Measurements from ENCODE around the gene LCNL1. TPM values are rescaled to one million over a fixed set of nuclear protein-coding genes. Genes with fewer than 3 reads are reported as not detected.

The LCNL1 gene
- total and polyA plus RNA-seq, 8 donors, result 0.19 to 0.25 TPM; not detected in 6

DNA sequence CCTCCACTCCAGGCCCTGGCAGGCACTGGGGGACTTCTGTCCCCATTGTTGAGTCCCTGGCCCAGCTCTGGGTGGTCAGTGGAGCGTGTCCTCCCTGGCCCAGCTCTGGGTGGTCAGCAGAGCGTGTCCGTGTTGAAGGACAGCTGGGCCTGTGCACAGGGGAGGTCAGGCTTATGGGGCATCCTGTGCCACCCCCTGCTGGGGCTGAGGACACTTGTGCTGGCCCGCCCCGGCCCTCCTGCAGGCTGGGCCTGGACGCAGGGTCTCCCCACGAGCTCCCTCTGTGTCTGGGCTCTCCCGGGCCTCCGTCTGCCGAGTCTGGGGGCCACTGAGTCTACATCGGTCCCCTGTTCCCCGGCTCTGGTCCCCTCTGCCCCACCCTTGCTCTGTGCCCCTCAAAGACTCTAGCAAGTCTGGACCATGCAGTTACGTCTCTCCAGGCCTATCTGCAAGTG, 25.1 kb downstream of the LCNL1 start:
- no peak for DNase-seq
- WGBS, 5 donors, result 79 to 96% (median 90%) methylated on average over 9 to 13 of the region's 13 CpGs
- H3K4me1 ChIP-seq, result peaks cover 0 to 10% (median 4%) of the 10 kb centered on the region in 4 donors
- H3K4me3 ChIP-seq, result no peak overlapping the region
- intact Hi-C loops (cut with DNase I; ENCODE audit: low total_unique reads), result no loop called here
- no peaks in the 10 kb centered on the region for H3K9me3 ChIP-seq
- H3K36me3 ChIP-seq, result peaks cover 0 to 52% (median 48%) of the 10 kb centered on the region in 4 donors
- no peak overlapping the region for H3K27ac ChIP-seq
- TF ChIP-seq POLR2A (IDR thresholded peaks at IDR 0.05), result no peak
- no peak for TF ChIP-seq EP300 (IDR thresholded peaks at IDR 0.05)
- no peak for TF ChIP-seq POLR2AphosphoS5 (IDR thresholded peaks at IDR 0.05)
- TF ChIP-seq CTCF (IDR thresholded peaks at IDR 0.05), result no peak
- no peaks in the 10 kb centered on the region for H3K27me3 ChIP-seq

DNA sequence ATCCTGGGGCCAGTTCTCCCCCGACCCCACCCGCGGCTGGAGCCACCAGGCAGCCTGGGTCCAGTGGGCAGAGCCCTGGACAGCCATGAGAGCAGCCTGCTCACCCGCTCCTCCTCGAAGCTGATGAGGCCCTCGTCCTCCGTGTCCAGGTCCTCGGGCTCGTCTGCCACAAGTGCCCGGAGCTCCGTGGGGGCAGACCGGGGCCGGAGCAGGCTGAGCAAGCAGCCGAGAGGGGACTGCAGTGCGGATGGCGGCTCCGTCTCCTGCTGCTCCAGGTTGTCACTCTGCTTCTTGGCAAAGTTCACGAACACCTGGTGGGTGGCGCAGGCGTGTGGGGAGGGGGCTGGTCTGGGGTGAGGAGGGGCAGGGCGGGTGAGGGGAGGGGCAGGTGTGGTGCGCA, 25.5 kb downstream of the LCNL1 start:
- WGBS, 5 donors, result 85 to 96% (median 87%) methylated on average over 12 to 22 of the region's 22 CpGs
- no peak for TF ChIP-seq POLR2A (IDR thresholded peaks at IDR 0.05)
- no peak for TF ChIP-seq POLR2AphosphoS5 (IDR thresholded peaks at IDR 0.05)
- no peak for TF ChIP-seq CTCF (IDR thresholded peaks at IDR 0.05)
- no peak for TF ChIP-seq EP300 (IDR thresholded peaks at IDR 0.05)
- Histone ChIP-seq H3K27ac (no peak overlapping the region), H3K36me3 (peaks cover 0 to 57% (median 53%) of the 10 kb centered on the region in 4 donors), H3K9me3 (no peaks in the 10 kb centered on the region), H3K4me3 (no peak overlapping the region), H3K4me1 (peaks cover 0 to 10% (median 4%) of the 10 kb centered on the region in 4 donors), H3K27me3 (no peaks in the 10 kb centered on the region)
- DNase-seq, result no peak
- intact Hi-C loops (cut with DNase I; ENCODE audit: low total_unique reads), result no loop called here

GRCh38 chr9:137009217-137009616, 26.4 kb downstream of the LCNL1 start:
- Histone ChIP-seq H3K27ac (no peak overlapping the region), H3K36me3 (peaks cover 4 to 66% (median 62%) of the 10 kb centered on the region in 4 donors), H3K9me3 (no peaks in the 10 kb centered on the region), H3K4me1 (peaks cover 0 to 10% (median 4%) of the 10 kb centered on the region in 4 donors), H3K4me3 (no peak overlapping the region), H3K27me3 (no peaks in the 10 kb centered on the region)
- no peak for DNase-seq
- 80 to 94% (median 93%) methylated on average over 1 to 18 of the region's 18 CpGs; no CpG with 5 or more reads in 1 of the 5 donors for WGBS, 5 donors
- TF ChIP-seq POLR2A (IDR thresholded peaks at IDR 0.05) (no peak), EP300 (IDR thresholded peaks at IDR 0.05) (no peak), POLR2AphosphoS5 (IDR thresholded peaks at IDR 0.05) (no peak), CTCF (IDR thresholded peaks at IDR 0.05) (no peak)
- intact Hi-C loops (cut with DNase I; ENCODE audit: low total_unique reads), result no loop called here

DNA sequence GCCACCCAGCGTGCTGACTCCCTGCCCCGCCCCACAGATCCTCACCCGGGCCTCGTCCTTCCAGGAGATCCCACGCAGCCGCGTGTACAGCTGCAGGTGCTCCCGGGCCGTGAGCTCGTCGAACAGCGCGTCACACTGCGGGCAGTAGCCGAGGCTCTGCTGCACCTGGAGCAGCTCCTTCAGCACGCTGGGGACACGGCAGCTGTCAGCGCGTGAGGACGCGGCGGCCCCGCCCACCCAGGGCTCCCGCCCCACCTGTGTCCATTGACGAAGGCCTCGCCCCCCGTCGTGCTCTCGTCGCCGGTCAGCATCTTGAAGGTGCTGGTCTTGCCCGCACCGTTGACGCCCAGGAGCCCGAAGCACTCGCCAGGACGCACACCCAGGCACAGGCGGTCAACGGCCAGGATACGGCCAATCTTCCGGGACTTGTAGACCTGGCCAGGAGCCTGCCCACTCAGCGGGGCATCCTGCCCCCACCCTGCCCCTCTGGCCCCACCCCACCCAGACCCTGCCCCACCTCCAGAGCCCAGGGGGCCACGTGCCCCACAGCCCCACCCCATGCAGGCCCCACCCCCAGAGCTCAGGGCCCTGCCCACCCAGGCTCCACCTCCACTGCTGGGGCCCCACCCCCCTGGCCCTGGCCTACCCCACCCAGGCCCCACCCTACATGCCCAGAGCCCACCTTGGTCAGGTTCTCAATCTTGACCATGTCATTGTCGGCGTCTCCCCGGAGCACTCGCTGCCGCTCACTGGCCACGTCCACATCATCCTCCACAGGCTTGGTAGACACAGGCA, 27.3 kb downstream of the LCNL1 start:
- no peak for DNase-seq
- no peak overlapping the region for H3K4me3 ChIP-seq
- no peaks in the 10 kb centered on the region for H3K27me3 ChIP-seq
- intact Hi-C loops (cut with DNase I; ENCODE audit: low total_unique reads), result no loop called here
- H3K27ac ChIP-seq, result no peak overlapping the region
- no peak for TF ChIP-seq EP300 (IDR thresholded peaks at IDR 0.05)
- H3K9me3 ChIP-seq, result no peaks in the 10 kb centered on the region
- peaks cover 5 to 75% (median 71%) of the 10 kb centered on the region in 4 donors for H3K36me3 ChIP-seq
- peaks cover 0 to 10% (median 4%) of the 10 kb centered on the region in 4 donors for H3K4me1 ChIP-seq
- 93 to 95% (median 94%) methylated on average over 32 to 49 of the region's 49 CpGs for WGBS, 5 donors

- peaks cover 5 to 85% (median 82%) of the 10 kb centered on the region in 4 donors for H3K36me3 ChIP-seq
- no peaks in the 10 kb centered on the region for H3K9me3 ChIP-seq
- no peaks in the 10 kb centered on the region for H3K27me3 ChIP-seq
- intact Hi-C loops (cut with DNase I; ENCODE audit: low total_unique reads), result no loop called here
- 93 to 96% (median 94%) methylated on average over 23 to 24 of the region's 24 CpGs for WGBS, 5 donors
- H3K4me1 ChIP-seq, result peaks cover 0 to 10% (median 4%) of the 10 kb centered on the region in 4 donors
- DNase-seq, result no peak
- TF ChIP-seq POLR2A (IDR thresholded peaks at IDR 0.05), result no peak
- no peak for TF ChIP-seq CTCF (IDR thresholded peaks at IDR 0.05)
- TF ChIP-seq POLR2AphosphoS5 (IDR thresholded peaks at IDR 0.05), result no peak
- no peak for TF ChIP-seq EP300 (IDR thresholded peaks at IDR 0.05)
- no peak overlapping the region for H3K4me3 ChIP-seq
- H3K27ac ChIP-seq, result no peak overlapping the region
Measured at GRCh38 chr9:137011156-137011555, 28.4 kb downstream of the LCNL1 start.
